WTC11 (cell line): ENCODE measurements around the gene FCRL6. TPM values are rescaled to one million over a fixed set of nuclear protein-coding genes. Genes with fewer than 3 reads are reported as not detected.

Experiments used
- ATAC-seq: fragments of 200-7000 bp; cut with Tn5 transposase; 2 replicates; pipeline ENCODE4 v1.10.0; 2021; ENCODE audit warnings: mild to moderate bottlenecking, moderate library complexity
- CTCF ChIA-PET: fragments of 300-600 bp; sonication (Branson Sonifier 250); formaldehyde crosslinking; loops from one replicate; lab custom pipeline; 2021; ENCODE audit warnings: antibody characterized with exemption; lab: Charles Lee
- POLR2A ChIA-PET: fragments of 350-600 bp; sonication (Branson Sonifier 250); formaldehyde crosslinking; loops from one replicate; lab custom pipeline; 2021; ENCODE audit warnings: antibody characterized with exemption; lab: Charles Lee
- DNase-seq: peaks from one replicate; pipeline ENCODE4 v3.0.0; 2021; ENCODE audit warnings: low spot score
- H3K27ac Mint-ChIP-seq: 2 replicates; pipeline ENCODE4 v1.8.0; 2021; ENCODE audit warnings: mixed read lengths
- H3K27me3 Mint-ChIP-seq: 2 replicates; pipeline ENCODE4 v1.8.0; 2021; ENCODE audit warnings: low read depth, mild to moderate bottlenecking, moderate library complexity, mixed read lengths
- H3K36me3 Mint-ChIP-seq: 2 replicates; pipeline ENCODE4 v1.8.0; 2021; ENCODE audit warnings: mixed read lengths
- H3K4me1 Mint-ChIP-seq: 2 replicates; pipeline ENCODE4 v1.8.0; 2022; ENCODE audit warnings: mixed read lengths
- H3K4me3 Mint-ChIP-seq: 2 replicates; pipeline ENCODE4 v1.8.0; 2021; ENCODE audit warnings: mild to moderate bottlenecking, moderate library complexity, mixed read lengths
- H3K9me3 Mint-ChIP-seq: 2 replicates; pipeline ENCODE4 v1.8.0; 2021; ENCODE audit warnings: mixed read lengths
- ATF2 ChIP-seq: sonication (generic); formaldehyde crosslinking; IDR thresholded peaks from 2 replicates; pipeline ENCODE4 v1.8.1; 2022; ENCODE audit warnings: low read depth, missing genetic modification reagents, borderline replicate concordance
- CBFB ChIP-seq: sonication (generic); formaldehyde crosslinking; IDR thresholded peaks from 2 replicates; pipeline ENCODE4 v1.8.1; 2022; ENCODE audit warnings: mild to moderate bottlenecking, low read depth, missing genetic modification reagents
- CDX4 ChIP-seq: fragments of 250-450 bp; sonication (Bioruptor Pico); IDR thresholded peaks from 2 replicates; pipeline ENCODE4 v1.9.0; 2021; ENCODE audit warnings: moderate library complexity, mild to moderate bottlenecking, inconsistent platforms, borderline replicate concordance
- CREM ChIP-seq: sonication (generic); formaldehyde crosslinking; IDR thresholded peaks from 2 replicates; pipeline ENCODE4 v1.8.1; 2022; ENCODE audit warnings: mild to moderate bottlenecking, missing genetic modification reagents, moderate library complexity
- E2F1 ChIP-seq: sonication (generic); formaldehyde crosslinking; IDR thresholded peaks from 2 replicates; pipeline ENCODE4 v1.8.0; 2022; ENCODE audit warnings: mild to moderate bottlenecking, missing genetic modification reagents
- EMX1 ChIP-seq: fragments of 250-450 bp; sonication (Bioruptor Pico); IDR thresholded peaks from 2 replicates; pipeline ENCODE4 v1.8.0; 2021; ENCODE audit warnings: mild to moderate bottlenecking
- HMGA2 ChIP-seq: fragments of 250-450 bp; sonication (Bioruptor Pico); IDR thresholded peaks from 2 replicates; pipeline ENCODE4 v1.4.0; 2021; ENCODE audit warnings: mild to moderate bottlenecking, moderate library complexity
- JUN ChIP-seq: sonication (generic); formaldehyde crosslinking; IDR thresholded peaks from 2 replicates; pipeline ENCODE4 v1.8.0; 2023; ENCODE audit warnings: mild to moderate bottlenecking, missing genetic modification reagents
- NFATC4 ChIP-seq: fragments of 250-450 bp; sonication (Bioruptor Pico); IDR thresholded peaks from 2 replicates; pipeline ENCODE4 v1.9.0; 2021; ENCODE audit warnings: mild to moderate bottlenecking
- NR2C2 ChIP-seq: sonication (generic); formaldehyde crosslinking; IDR thresholded peaks from 2 replicates; pipeline ENCODE4 v1.8.0; 2022; ENCODE audit warnings: mild to moderate bottlenecking, missing genetic modification reagents
- PREB ChIP-seq: sonication (generic); formaldehyde crosslinking; IDR thresholded peaks from 2 replicates; pipeline ENCODE4 v1.8.1; 2022; ENCODE audit warnings: mild to moderate bottlenecking, missing genetic modification reagents, moderate library complexity, borderline replicate concordance
- RELA ChIP-seq: sonication (generic); formaldehyde crosslinking; IDR thresholded peaks from 2 replicates; pipeline ENCODE4 v1.8.1; 2022; ENCODE audit warnings: missing genetic modification reagents, mild to moderate bottlenecking, borderline replicate concordance
- RORB ChIP-seq: fragments of 250-450 bp; sonication (Bioruptor Pico); IDR thresholded peaks from 2 replicates; pipeline ENCODE4 v1.9.0; 2021; ENCODE audit warnings: mild to moderate bottlenecking
- ZBTB21 ChIP-seq: sonication (generic); formaldehyde crosslinking; IDR thresholded peaks from 2 replicates; pipeline ENCODE4 v1.8.1; 2023; ENCODE audit warnings: mild to moderate bottlenecking, missing genetic modification reagents, borderline replicate concordance
- ZNF232 ChIP-seq: sonication (generic); formaldehyde crosslinking; IDR thresholded peaks from 2 replicates; pipeline ENCODE4 v1.8.0; 2022; ENCODE audit warnings: mild to moderate bottlenecking, missing genetic modification reagents
- ZNF425 ChIP-seq: fragments of 250-450 bp; sonication (Bioruptor Pico); conservative IDR thresholded peaks from 2 replicates; pipeline ENCODE4 v1.9.0; 2021; ENCODE audit warnings: mild to moderate bottlenecking
- ZSCAN18 ChIP-seq: fragments of 250-450 bp; sonication (Bioruptor Pico); IDR thresholded peaks from 2 replicates; pipeline ENCODE4 v2.1.2; 2022; ENCODE audit warnings: mild to moderate bottlenecking, moderate library complexity
- total RNA-seq: library from RNA; stranded (reverse); gene quantifications from 3 replicates; pipeline ENCODE4 v1.2.3, GENCODE V29; 2021

FCRL6 gene
- total RNA-seq, 1 experiment from 2014 or later: not detected

GRCh38 chr1:159859767-159860322, 57.7 kb downstream of the FCRL6 start:
- H3K9me3 Mint-ChIP-seq: no peaks in the 10 kb centered on the region
- ChIA-PET POLR2A (no interaction called here), CTCF (interaction anchor here (1.2 kb wide), 1 partner anchor 8 kb away, joined by 3 read pairs; no protein-coding TSS in a partner anchor)
- TF ChIP-seq CDX4 (CRISPR knock-in tag) (no peak), RELA (CRISPR knock-in tag) (no peak), ATF2 (CRISPR knock-in tag) (no peak)
- DNase-seq (no peak), ATAC-seq (no peak)
- peaks cover 2% of the 10 kb centered on the region; the same call in 1 of the 2 replicates for H3K4me1 Mint-ChIP-seq
- peaks cover 28% of the 10 kb centered on the region for H3K27me3 Mint-ChIP-seq
- H3K36me3 Mint-ChIP-seq: no peaks in the 10 kb centered on the region
- no peak overlapping the region for H3K4me3 Mint-ChIP-seq
- H3K27ac Mint-ChIP-seq: no peak overlapping the region

GRCh38 chr1:159860456-159860855, 58.3 kb downstream of the FCRL6 start:
- no peak for ATAC-seq
- CTCF ChIA-PET: interaction anchor here (0.8 to 2.0 kb wide), 2 partner anchors 9 to 62 kb away, joined by 3 to 8 read pairs; no protein-coding TSS in a partner anchor
- POLR2A ChIA-PET: no interaction called here
- TF ChIP-seq RORB (CRISPR knock-in tag) (no peak), ZSCAN18 (no peak), CREM (CRISPR knock-in tag) (no peak), ZBTB21 (CRISPR knock-in tag) (no peak), NFATC4 (no peak), NR2C2 (no peak), CBFB (CRISPR knock-in tag) (no peak), ZNF232 (CRISPR knock-in tag) (no peak), PREB (no peak), HMGA2 (CRISPR knock-in tag) (no peak), E2F1 (CRISPR knock-in tag) (no peak), JUN (no peak), ATF2 (CRISPR knock-in tag) (no peak), EMX1 (CRISPR knock-in tag) (no peak), ZNF425 (CRISPR knock-in tag) (no peak)
- TF ChIP-seq, all 79 proteins: peak for 0
- H3K27me3 Mint-ChIP-seq: peaks cover 22% of the 10 kb centered on the region
- H3K27ac Mint-ChIP-seq: no peak overlapping the region
- peaks cover 2% of the 10 kb centered on the region; the same call in 1 of the 2 replicates for H3K4me1 Mint-ChIP-seq
- DNase-seq: no peak
- no peaks in the 10 kb centered on the region for H3K36me3 Mint-ChIP-seq
- no peak overlapping the region for H3K4me3 Mint-ChIP-seq
- H3K9me3 Mint-ChIP-seq: no peaks in the 10 kb centered on the region
